Thyroid gland (tissue), 4 donors: ENCODE results near the gene LRRFIP1. TPM values are rescaled to one million over a fixed set of nuclear protein-coding genes. Genes with fewer than 3 reads are reported as not detected.

Source experiments
- DNase-seq, 2 donors: peaks; one replicate each; pipeline ENCODE4 v3.0.0-alpha.2; 2019
- H3K27ac ChIP-seq, 3 donors: fragments of 200-600 bp; sonication (generic); 1 replicate in 2 of 3; 2 replicates in 1 of 3; pipeline ENCODE4 v1.5.1; 2016 to 2019; ENCODE audit warnings: mild to moderate bottlenecking in 1 of 3, moderate library complexity in 1 of 3
- H3K27me3 ChIP-seq: fragments of 200-600 bp; sonication (generic); one replicate; pipeline ENCODE4 v1.5.1; 2019
- H3K36me3 ChIP-seq, 2 donors: fragments of 200-600 bp; sonication (generic); one replicate each; pipeline ENCODE4 v1.5.1; 2016 to 2019
- H3K4me1 ChIP-seq, 2 donors: fragments of 200-600 bp; sonication (generic); one replicate each; pipeline ENCODE4 v1.5.1; 2017 to 2019
- H3K4me3 ChIP-seq, 3 donors: fragments of 200-600 bp; sonication (generic); replicated peaks in 1 of 3; 1 replicate in 2 of 3; 2 replicates in 1 of 3; pipeline ENCODE4 v1.5.1; 2016; ENCODE audit warnings: mild to moderate bottlenecking in 1 of 3
- H3K9me3 ChIP-seq: fragments of 200-600 bp; sonication (generic); one replicate; pipeline ENCODE4 v1.5.1; 2017
- CTCF ChIP-seq, 6 experiments: fragments of 200-600 bp in 3 of 6; fragments of 450-650 bp in 3 of 6; sonication (generic) in 3 of 6; IDR thresholded peaks; one replicate each; pipeline ENCODE4 v1.5.1; 2016 to 2019; ENCODE audit warnings: antibody characterized with exemption in 6 of 6, mild to moderate bottlenecking in 2 of 6, inconsistent platforms in 1 of 6, moderate library complexity in 1 of 6
- POLR2A ChIP-seq, 2 donors: fragments of 450-650 bp; IDR thresholded peaks; one replicate each; pipeline ENCODE4 v1.6.1; 2017; ENCODE audit warnings: antibody characterized with exemption in 2 of 2, mild to moderate bottlenecking in 2 of 2, moderate library complexity in 1 of 2
- WGBS, 2 donors: methylation state at CpG; one replicate each; pipeline ENCODE4 v1.1.5; 2017; 5-methylcytosine and 5-hydroxymethylcytosine counted together
- intact Hi-C: fragments of 100-400 bp; cut with DNase I; formaldehyde crosslinking; loops from one replicate; pipeline ENCODE4 v1.15.1; 2023
- total RNA-seq, 4 donors: library from RNA; depleted of rRNA; stranded (reverse); fragments of >200 nt; gene quantifications; one replicate each; pipeline ENCODE4 v1.2.3, GENCODE V29; 2016

LRRFIP1 gene
- total RNA-seq, 4 donors from 2014 or later, result 76.1 to 113 (median 96.6) TPM

GRCh38 chr2:237581751-237582746, 45.3 kb upstream of the LRRFIP1 start:
- peak; percentile 93 to 94 for DNase-seq
- Histone ChIP-seq H3K27ac (peak overlapping the region; percentile 87 to 97 (median 89)), H3K27me3 (no peaks in the 10 kb centered on the region), H3K4me1 (peaks cover 25 to 27% of the 10 kb centered on the region in 2 donors), H3K4me3 (no peak overlapping the region), H3K36me3 (no peaks in the 10 kb centered on the region), H3K9me3 (no peaks in the 10 kb centered on the region)
- intact Hi-C loops, result loop anchor here (5.0 to 10.0 kb wide), 2 partner anchors 83 to 160 kb away; no protein-coding TSS in a partner anchor
- TF ChIP-seq CTCF (IDR thresholded peaks at IDR 0.05), result peak in 5 of 6 experiments; percentile 21 to 80 (median 55)
- TF ChIP-seq POLR2A (IDR thresholded peaks at IDR 0.05), result peak; percentile 45 to 63
- WGBS, 2 donors, result 13 to 18% methylated on average over 12 to 14 of the region's 25 CpGs

GRCh38 chr2:237583385-237584295, 43.7 kb upstream of the LRRFIP1 start:
- Histone ChIP-seq H3K4me1 (peaks cover 25 to 33% of the 10 kb centered on the region in 2 donors), H3K9me3 (no peaks in the 10 kb centered on the region), H3K27ac (peak overlapping the region; percentile 40 to 97 (median 89)), H3K27me3 (no peaks in the 10 kb centered on the region), H3K36me3 (no peaks in the 10 kb centered on the region), H3K4me3 (no peak overlapping the region)
- WGBS, 2 donors, result 83 to 87% methylated on average over 12 to 18 of the region's 19 CpGs
- TF ChIP-seq POLR2A (IDR thresholded peaks at IDR 0.05), result no peak
- DNase-seq, result no peak
- intact Hi-C loops, result loop anchor here (5.0 to 10.0 kb wide), 2 partner anchors 81 to 159 kb away; no protein-coding TSS in a partner anchor

- intact Hi-C loops, result loop anchor here (10.0 kb wide), 1 partner anchor 79 kb away; no protein-coding TSS in a partner anchor
- no peak overlapping the region for H3K4me3 ChIP-seq
- WGBS, 2 donors, result 77 to 86% methylated on average over 9 to 13 of the region's 15 CpGs
- no peaks in the 10 kb centered on the region for H3K9me3 ChIP-seq
- H3K27me3 ChIP-seq, result no peaks in the 10 kb centered on the region
- no peaks in the 10 kb centered on the region for H3K36me3 ChIP-seq
- H3K4me1 ChIP-seq, result peaks cover 25 to 40% of the 10 kb centered on the region in 2 donors
- no peak overlapping the region for H3K27ac ChIP-seq
- no peak for TF ChIP-seq CTCF (IDR thresholded peaks at IDR 0.05)
- no peak for TF ChIP-seq POLR2A (IDR thresholded peaks at IDR 0.05)
- DNase-seq, result no peak
Measured at GRCh38 chr2:237585590-237586221, 41.7 kb upstream of the LRRFIP1 start.

GRCh38 chr2:237588044-237588696, 39.2 kb upstream of the LRRFIP1 start:
- intact Hi-C loops, result loop anchor here (10.0 kb wide), 1 partner anchor 77 kb away; no protein-coding TSS in a partner anchor
- no peak for TF ChIP-seq CTCF (IDR thresholded peaks at IDR 0.05)
- TF ChIP-seq POLR2A (IDR thresholded peaks at IDR 0.05), result no peak
- Histone ChIP-seq H3K4me3 (no peak overlapping the region), H3K27ac (no peak overlapping the region), H3K36me3 (no peaks in the 10 kb centered on the region), H3K9me3 (no peaks in the 10 kb centered on the region), H3K4me1 (peaks cover 10 to 31% of the 10 kb centered on the region in 2 donors), H3K27me3 (no peaks in the 10 kb centered on the region)
- WGBS, 2 donors, result 94 to 96% methylated on average over 9 of the region's 9 CpGs
- no peak for DNase-seq
